Ascending aorta (tissue), 2 donors: ENCODE data around the gene MATN3. TPM values are rescaled to one million over a fixed set of nuclear protein-coding genes. Genes with fewer than 3 reads are reported as not detected.
A peak's percentile ranks its signal among the peaks of the same experiment; 100 is the strongest.

Source experiments
- DNase-seq, 2 donors: peaks; one replicate each; pipeline ENCODE4 v3.0.0-alpha.2; 2019; ENCODE audit warnings: low spot score in 2 of 2
- H3K27ac ChIP-seq, 2 donors: fragments of 200-600 bp; sonication (generic); one replicate each; pipeline ENCODE4 v1.5.1; 2016 to 2017; ENCODE audit warnings: mild to moderate bottlenecking in 1 of 2
- H3K27me3 ChIP-seq: fragments of 200-600 bp; sonication (generic); one replicate; pipeline ENCODE4 v1.5.1; 2017
- H3K36me3 ChIP-seq, 2 donors: fragments of 200-600 bp; sonication (generic); one replicate each; pipeline ENCODE4 v1.5.1; 2016
- H3K4me1 ChIP-seq, 2 donors: fragments of 200-600 bp; sonication (generic); one replicate each; pipeline ENCODE4 v1.5.1; 2016 to 2017; ENCODE audit warnings: mild to moderate bottlenecking in 1 of 2
- H3K4me3 ChIP-seq, 2 donors: fragments of 200-600 bp; sonication (generic); one replicate each; pipeline ENCODE4 v1.5.1; 2016 to 2017; ENCODE audit warnings: mild to moderate bottlenecking in 1 of 2
- H3K9me3 ChIP-seq, 2 donors: fragments of 200-600 bp; sonication (generic); one replicate each; pipeline ENCODE4 v1.5.1; 2016
- CTCF ChIP-seq, 3 experiments: fragments of 200-600 bp in 2 of 3; fragments of 450-650 bp in 1 of 3; sonication (generic) in 2 of 3; IDR thresholded peaks; one replicate each; pipeline ENCODE4 v1.5.1; 2016 to 2019; ENCODE audit warnings: antibody characterized with exemption in 3 of 3, mild to moderate bottlenecking in 1 of 3, moderate library complexity in 1 of 3
- intact Hi-C: fragments of 100-400 bp; cut with DNase I; formaldehyde crosslinking; loops from one replicate; pipeline ENCODE4 v1.15.1; 2023
- total RNA-seq: library from RNA; depleted of rRNA; stranded (reverse); fragments of >200 nt; gene quantifications from one replicate; pipeline ENCODE4 v1.1.0, GENCODE V29; 2016

MATN3 gene
- total RNA-seq, 1 donor from 2014 or later = 0.64 TPM

DNA sequence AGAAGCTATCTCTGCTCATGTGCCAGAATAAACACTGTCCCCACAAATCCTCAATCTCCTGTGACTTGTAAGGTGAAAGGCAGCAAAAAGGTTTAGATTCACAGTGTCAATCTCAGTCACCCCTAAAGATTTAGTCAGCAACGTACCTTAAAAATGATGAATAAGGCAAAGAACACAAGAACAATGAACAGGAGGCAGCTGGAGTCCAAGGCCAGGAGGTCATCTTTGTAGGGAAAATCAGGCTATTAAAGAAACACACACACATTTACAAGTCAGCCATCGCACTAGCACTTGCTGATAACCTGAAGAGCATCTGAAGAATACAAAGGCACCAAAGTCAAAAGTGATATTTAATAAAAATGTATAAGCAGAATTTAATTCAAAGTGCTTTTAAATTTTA, 22.4 kb upstream of the MATN3 start:
- TF ChIP-seq CTCF (IDR thresholded peaks at IDR 0.05) = no peak
- Histone ChIP-seq H3K27me3 (no peaks in the 10 kb centered on the region), H3K4me3 (no peak overlapping the region), H3K9me3 (peaks cover 4 to 5% of the 10 kb centered on the region in 2 donors), H3K4me1 (no peaks in the 10 kb centered on the region), H3K27ac (no peak overlapping the region), H3K36me3 (peaks cover 78 to 94% of the 10 kb centered on the region in 2 donors)
- DNase-seq = no peak
- intact Hi-C loops = no loop called here

DNA sequence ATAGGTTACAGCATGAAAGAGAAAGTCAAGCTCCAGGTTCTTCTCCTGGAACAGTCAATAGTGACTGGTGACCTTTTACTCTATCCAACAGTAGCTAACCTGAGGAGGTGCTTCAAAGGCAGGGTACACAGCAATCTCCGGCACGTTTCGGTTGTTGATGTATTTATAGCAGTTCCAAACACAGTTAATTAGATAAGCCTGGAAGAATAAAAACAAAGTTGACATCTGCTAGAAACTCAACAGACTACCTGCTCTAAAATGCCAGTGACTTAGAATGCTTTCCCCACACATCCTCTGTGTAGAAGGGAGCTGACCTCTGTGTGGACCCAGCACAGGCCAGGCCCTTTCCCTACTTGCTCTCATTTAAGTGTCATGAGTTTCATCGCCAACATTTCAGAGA, 21.8 kb upstream of the MATN3 start:
- H3K4me1 ChIP-seq = no peaks in the 10 kb centered on the region
- peaks cover 10 to 11% of the 10 kb centered on the region in 2 donors for H3K9me3 ChIP-seq
- no peak for TF ChIP-seq CTCF (IDR thresholded peaks at IDR 0.05)
- H3K36me3 ChIP-seq = peaks cover 78 to 94% of the 10 kb centered on the region in 2 donors
- DNase-seq = no peak
- no peaks in the 10 kb centered on the region for H3K27me3 ChIP-seq
- intact Hi-C loops = no loop called here
- H3K27ac ChIP-seq = no peak overlapping the region
- H3K4me3 ChIP-seq = no peak overlapping the region

- Histone ChIP-seq H3K36me3 (peaks cover 75 to 94% of the 10 kb centered on the region in 2 donors), H3K4me3 (no peak overlapping the region), H3K27me3 (no peaks in the 10 kb centered on the region), H3K4me1 (no peaks in the 10 kb centered on the region), H3K27ac (no peak overlapping the region), H3K9me3 (peaks cover 13 to 20% of the 10 kb centered on the region in 2 donors)
- DNase-seq = no peak
- TF ChIP-seq CTCF (IDR thresholded peaks at IDR 0.05) = no peak
- intact Hi-C loops = no loop called here
Observed at GRCh38 chr2:20033322-20033721, 20.9 kb upstream of the MATN3 start.

- Histone ChIP-seq H3K36me3 (peaks cover 52 to 70% of the 10 kb centered on the region in 2 donors), H3K27ac (no peak overlapping the region), H3K27me3 (no peaks in the 10 kb centered on the region), H3K4me1 (peaks cover 0 to 7% of the 10 kb centered on the region in 2 donors), H3K4me3 (no peak overlapping the region), H3K9me3 (peaks cover 13 to 22% of the 10 kb centered on the region in 2 donors)
- intact Hi-C loops = no loop called here
- TF ChIP-seq CTCF (IDR thresholded peaks at IDR 0.05) = no peak
- DNase-seq = no peak
Observed at GRCh38 chr2:20030224-20030623, 17.8 kb upstream of the MATN3 start.

- Histone ChIP-seq H3K4me3 (no peak overlapping the region), H3K27me3 (no peaks in the 10 kb centered on the region), H3K4me1 (peaks cover 0 to 7% of the 10 kb centered on the region in 2 donors), H3K9me3 (peaks cover 13 to 22% of the 10 kb centered on the region in 2 donors), H3K36me3 (peaks cover 29 to 48% of the 10 kb centered on the region in 2 donors), H3K27ac (peak overlapping the region; percentile 54 to 76)
- intact Hi-C loops = loop anchor here (5.0 kb wide), 1 partner anchor 34 kb away; no protein-coding TSS in a partner anchor
- DNase-seq = no peak
- TF ChIP-seq CTCF (IDR thresholded peaks at IDR 0.05) = no peak
Observed at GRCh38 chr2:20027705-20028434, 15.4 kb upstream of the MATN3 start.
